Measurements from ENCODE around the gene TMEM8B.

Gene TMEM8B

GRCh38 chr9:35914301-35914807 lies 85.3 kb downstream of the TMEM8B start:
- Histone ChIP-seq H3K9ac (ENCODE audit: low read length) (no peak overlapping the region), H3K4me3 (ENCODE audit: low read depth, low read length, poor library complexity, severe bottlenecking) (no peak overlapping the region), H3K27ac (ENCODE audit: low read depth, low read length, poor library complexity, severe bottlenecking) (no peak overlapping the region), H3K79me2 (ENCODE audit: insufficient read depth, low read length) (no peaks in the 10 kb centered on the region), H3K36me3 (ENCODE audit: insufficient read depth, low read length) (no peaks in the 10 kb centered on the region), H3K27me3 (ENCODE audit: insufficient read depth, low read length) (no peaks in the 10 kb centered on the region), H3K4me1 (ENCODE audit: insufficient read depth, low read length, severe bottlenecking) (no peaks in the 10 kb centered on the region), H3K9me2 (ENCODE audit: low read depth, low read length) (no peaks in the 10 kb centered on the region), H2AFZ (ENCODE audit: low read length) (no peak overlapping the region), H3K9me3 (ENCODE audit: low read length) (no peaks in the 10 kb centered on the region), H3K4me2 (ENCODE audit: low read length) (no peak overlapping the region), H3F3A (ENCODE audit: insufficient read depth, low read length) (no peaks in the 10 kb centered on the region), H4K20me1 (ENCODE audit: insufficient read depth, low read length) (no peaks in the 10 kb centered on the region)
- TF ChIP-seq CTCF (IDR thresholded peaks at IDR 0.05; ENCODE audit: low read length) (no peak), EZH2 (IDR thresholded peaks at IDR 0.05; ENCODE audit: borderline replicate concordance, low read length) (no peak)
